B cell (primary cell): ENCODE data around the gene COL9A3. TPM values are rescaled to one million over a fixed set of nuclear protein-coding genes. Genes with fewer than 3 reads are reported as not detected.

ENCODE experiments used
- ATAC-seq: fragments of 200-7000 bp; cut with Tn5 transposase; one replicate; pipeline ENCODE4 v1.10.0; 2021; ENCODE audit warnings: low read depth, mild to moderate bottlenecking, moderate number of reproducible peaks, moderate library complexity
- CTCF ChIA-PET: fragments of 350-600 bp; sonication (Branson Sonifier 250); formaldehyde crosslinking; loops from one replicate; lab custom pipeline; 2021; ENCODE audit warnings: antibody characterized with exemption, inconsistent platforms; lab: Charles Lee
- POLR2A ChIA-PET: fragments of 350-600 bp; sonication (Branson Sonifier 250); formaldehyde crosslinking; loops from one replicate; lab custom pipeline; 2021; ENCODE audit warnings: antibody characterized with exemption; lab: Charles Lee
- DNase-seq: peaks from one replicate; pipeline ENCODE4 v3.0.0; 2013
- H2AFZ ChIP-seq: 2 replicates; pipeline ENCODE4 v1.6.1; 2012; ENCODE audit warnings: mild to moderate bottlenecking, low read depth, low read length; ENCODE audit not compliant: insufficient read depth, poor library complexity, severe bottlenecking
- H3K27ac ChIP-seq, 2 donors: 1 replicate in 1 of 2; 2 replicates in 1 of 2; pipeline ENCODE4 v1.5.1; 2012 to 2013; ENCODE audit warnings: low read length in 2 of 2, mild to moderate bottlenecking in 2 of 2, moderate library complexity in 1 of 2
- H3K27me3 ChIP-seq, 4 experiments: fragments of 200-600 bp in 1 of 4; sonication (generic) in 1 of 4; replicated peaks in 1 of 4; 1 replicate in 2 of 4; 2 replicates in 2 of 4; pipeline versions ENCODE4 v1.6.1 to v1.7.0; 2013 to 2016; ENCODE audit warnings: low read length in 3 of 4, mild to moderate bottlenecking in 2 of 4, mixed read lengths in 1 of 4, moderate library complexity in 1 of 4; ENCODE audit not compliant: insufficient read depth in 4 of 4, control insufficient read depth in 3 of 4; ENCODE audit errors: control extremely low read depth in 1 of 4
- H3K36me3 ChIP-seq, 2 experiments: replicated peaks in 1 of 2; 1 replicate in 1 of 2; 2 replicates in 1 of 2; pipeline versions ENCODE4 v1.6.1 to v1.7.1; 2013; ENCODE audit warnings: low read length in 1 of 2; ENCODE audit not compliant: insufficient read depth in 2 of 2, control insufficient read depth in 1 of 2; ENCODE audit errors: control extremely low read depth in 1 of 2, extremely low read depth in 1 of 2
- H3K4me1 ChIP-seq, 2 donors: fragments of 200-600 bp in 1 of 2; sonication (generic) in 1 of 2; 1 replicate in 1 of 2; 2 replicates in 1 of 2; pipeline versions ENCODE4 v1.5.1 to v1.6.1; 2013 to 2017; ENCODE audit warnings: low read length in 2 of 2; ENCODE audit not compliant: control insufficient read depth in 2 of 2, insufficient read depth in 2 of 2
- H3K4me2 ChIP-seq: replicated peaks from 2 replicates; pipeline ENCODE3; 2012; ENCODE audit warnings: mild to moderate bottlenecking, low read depth, low read length; ENCODE audit not compliant: poor library complexity, severe bottlenecking
- H3K4me3 ChIP-seq, 5 experiments: fragments of 200-600 bp in 1 of 5; sonication (generic) in 1 of 5; 1 replicate in 3 of 5; 2 replicates in 2 of 5; pipeline versions ENCODE4 v1.5.1 to v1.7.0; 2011 to 2016; ENCODE audit warnings: low read length in 4 of 5, mild to moderate bottlenecking in 4 of 5, low read depth in 2 of 5, control low read depth in 1 of 5, moderate library complexity in 1 of 5; ENCODE audit not compliant: insufficient read depth in 1 of 5; ENCODE audit errors: control extremely low read depth in 1 of 5, extremely low read depth in 1 of 5
- H3K79me2 ChIP-seq: fragments of 200-600 bp; sonication (generic); one replicate; pipeline ENCODE4 v1.6.0; 2016; ENCODE audit warnings: low read length; ENCODE audit not compliant: control insufficient read depth, insufficient read depth
- H3K9ac ChIP-seq: fragments of 200-600 bp; sonication (generic); 2 replicates; pipeline ENCODE4 v1.6.1; 2017; ENCODE audit warnings: mild to moderate bottlenecking, low read length, moderate library complexity
- H3K9me3 ChIP-seq, 3 donors: one replicate each; pipeline versions ENCODE4 v1.6.1 to v1.7.1; 2013; ENCODE audit warnings: low read length in 2 of 3; ENCODE audit not compliant: control insufficient read depth in 2 of 3, insufficient read depth in 1 of 3; ENCODE audit errors: control extremely low read depth in 1 of 3
- H4K20me1 ChIP-seq: 2 replicates; pipeline ENCODE4 v1.6.0; 2012; ENCODE audit warnings: mild to moderate bottlenecking, low read length; ENCODE audit not compliant: insufficient read depth, control insufficient read depth, poor library complexity, severe bottlenecking
- H3K27ac Mint-ChIP-seq: one replicate; pipeline ENCODE4 v1.8.0; 2021; ENCODE audit warnings: mixed read lengths
- H3K27me3 Mint-ChIP-seq: one replicate; pipeline ENCODE4 v1.8.0; 2021; ENCODE audit warnings: mixed read lengths
- H3K4me1 Mint-ChIP-seq: one replicate; pipeline ENCODE4 v1.8.0; 2021; ENCODE audit warnings: mixed read lengths
- H3K4me3 Mint-ChIP-seq: one replicate; pipeline ENCODE4 v1.8.0; 2021; ENCODE audit warnings: mixed read lengths
- H3K9me3 Mint-ChIP-seq: one replicate; pipeline ENCODE4 v1.8.0; 2022; ENCODE audit warnings: mixed read lengths; ENCODE audit not compliant: insufficient read depth
- CTCF ChIP-seq: fragments of 200-600 bp; IDR thresholded peaks from one replicate; pipeline ENCODE4 v1.8.0; 2022; ENCODE audit warnings: antibody characterized with exemption, mild to moderate bottlenecking
- EZH2 ChIP-seq: IDR thresholded peaks from 2 replicates; pipeline ENCODE4 v1.6.1; 2012; ENCODE audit warnings: borderline replicate concordance, low read depth, mild to moderate bottlenecking, moderate library complexity, low read length; ENCODE audit not compliant: insufficient read depth, poor library complexity, severe bottlenecking
- WGBS: methylation state at CpG from one replicate; pipeline ENCODE4 v1.1.5; 2013; ENCODE audit warnings: missing lambda C conversion rate; ENCODE audit not compliant: insufficient coverage; 5-methylcytosine and 5-hydroxymethylcytosine counted together
- intact Hi-C: fragments of 100-400 bp; cut with micrococcal nuclease; formaldehyde crosslinking; loops from one replicate; pipeline ENCODE4 v1.10.0; 2022
- polyA plus RNA-seq: library from polyadenylated mRNA; depleted of rRNA; stranded (reverse); fragments of >200 nt; gene quantifications from 2 replicates; pipeline ENCODE4 v1.2.3, GENCODE V29; 2012
- total RNA-seq, 2 donors: library from RNA; stranded (reverse); fragments of 120-200 nt in 1 of 2; gene quantifications; 1 replicate in 1 of 2; 2 replicates in 1 of 2; pipeline versions ENCODE4 v1.2.3 to v1.2.4, GENCODE V29; 2013 to 2022

Gene COL9A3
- total and polyA plus RNA-seq, 2 donors (not counting 1 experiment from before 2014, with no cell fraction given): 10.7 to 96.3 TPM

DNA sequence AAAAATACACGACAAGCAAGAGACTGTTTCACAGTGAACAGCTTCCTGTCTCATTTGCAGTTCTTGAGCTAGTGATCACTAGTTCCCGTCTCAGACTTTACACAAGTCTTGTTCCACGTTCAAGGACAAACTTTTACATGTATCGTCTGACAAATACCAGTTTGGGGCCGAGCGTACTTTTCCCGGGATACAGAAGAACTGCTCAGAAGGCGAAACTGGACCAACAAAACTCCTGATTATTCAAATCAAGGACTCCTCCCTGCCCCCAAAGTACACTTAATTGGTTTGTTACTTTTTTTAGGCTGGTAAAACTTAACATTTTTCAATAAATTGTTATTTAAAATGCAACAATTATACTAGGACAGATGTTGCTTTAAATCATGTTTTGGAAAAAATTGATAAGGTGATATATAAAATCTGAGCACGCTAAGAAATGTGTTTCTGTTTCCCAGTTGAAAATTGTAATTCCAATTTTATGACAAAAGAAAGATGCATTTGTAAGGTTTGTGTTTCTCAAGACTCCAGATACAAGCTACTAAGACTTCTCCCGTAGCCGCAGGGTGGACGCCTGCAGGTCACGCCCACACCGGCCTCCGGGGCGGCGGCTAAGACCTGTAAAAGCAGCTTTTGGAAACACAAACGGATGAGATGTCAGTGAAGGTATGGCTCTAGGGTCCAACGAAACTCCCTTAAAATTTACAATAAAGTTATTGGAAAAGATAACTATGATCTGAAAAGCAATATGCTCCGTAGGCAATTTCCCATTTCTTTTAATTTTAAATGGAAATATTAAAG lies 61.6 kb downstream of the COL9A3 start:
- peaks cover 0 to 2% (median under 1%) of the 10 kb centered on the region in 4 experiments for H3K27me3 ChIP-seq
- ChIA-PET POLR2A (no interaction called here), CTCF (no interaction called here)
- no peak overlapping the region for H2AFZ ChIP-seq
- H3K9me3 ChIP-seq: no peaks in the 10 kb centered on the region
- 89% methylated on average over 5 of the region's 20 CpGs for WGBS
- TF ChIP-seq EZH2 (no peak), CTCF (no peak)
- no peak overlapping the region for H3K27ac ChIP-seq
- Mint-ChIP-seq H3K27ac (no peak overlapping the region), H3K4me1 (peaks cover 9% of the 10 kb centered on the region), H3K27me3 (no peaks in the 10 kb centered on the region), H3K4me3 (no peak overlapping the region), H3K9me3 (no peaks in the 10 kb centered on the region)
- H4K20me1 ChIP-seq: no peaks in the 10 kb centered on the region
- H3K79me2 ChIP-seq: no peaks in the 10 kb centered on the region
- no peak overlapping the region for H3K4me2 ChIP-seq
- H3K36me3 ChIP-seq: peaks cover 0 to 23% of the 10 kb centered on the region in 2 experiments
- intact Hi-C loops: no loop called here
- ATAC-seq: no peak
- no peak overlapping the region for H3K9ac ChIP-seq
- peaks cover 0 to 5% of the 10 kb centered on the region in 2 donors for H3K4me1 ChIP-seq
- no peak overlapping the region for H3K4me3 ChIP-seq
- no peak for DNase-seq
